Activated CD4-positive, alpha-beta T cell treated with anti-CD3 and anti-CD28 coated beads, Interleukin-10, Interleukin-2, amounts not matched to agents 100 ng/mL and 50 ng/mL, durations not matched to agents 16 hours and 8 hours (primary cell): ENCODE data around the gene HCN2.

ENCODE experiments used
- DNase-seq: peaks from one replicate; pipeline ENCODE4 v3.0.0-alpha.2; 2020

The HCN2 gene

GRCh38 chr19:658916-659839 lies 69.5 kb downstream of the HCN2 start:
- DNase-seq: no peak

- DNase-seq: no peak
Measured at GRCh38 chr19:660793-661426, 71.2 kb downstream of the HCN2 start.

- DNase-seq: peak; percentile 82
Measured at GRCh38 chr19:661427-662196, 71.9 kb downstream of the HCN2 start.

GRCh38 chr19:662207-662961 lies 72.7 kb downstream of the HCN2 start:
- DNase-seq: peak; percentile 78

GRCh38 chr19:662962-663681 lies 73.4 kb downstream of the HCN2 start, which contains the start of gene RNF126:
Gene RNF126, minus strand, starts transcription at chr19:663214. Its CDS starts 93 bp downstream, at chr19:663121.
- peak; percentile 96 for DNase-seq

- no peak for DNase-seq
Measured at GRCh38 chr19:663682-664117, 74.0 kb downstream of the HCN2 start.

- DNase-seq: peak; percentile 83
Measured at GRCh38 chr19:664913-665443, 75.3 kb downstream of the HCN2 start.
